SK-N-SH treated with all-trans-retinoic acid at 6 μM for 48 hours (cell line): ENCODE results near the gene MUC2.

Source experiments
- PATZ1 ChIP-seq: fragments of 250-450 bp; sonication (Bioruptor Pico); IDR thresholded peaks from 2 replicates; pipeline ENCODE4 v1.8.0; 2020; ENCODE audit warnings: mild to moderate bottlenecking, moderate library complexity, borderline replicate concordance
- ZNF70 ChIP-seq: fragments of 450-650 bp; formaldehyde crosslinking; IDR thresholded peaks from 2 replicates; pipeline ENCODE4 v1.5.0; 2020; ENCODE audit warnings: mild to moderate bottlenecking, moderate library complexity

GRCh38 chr11:1111545-1112212 lies 37.0 kb downstream of the MUC2 start:
- TF ChIP-seq ZNF70 (CRISPR knock-in tag) = no peak
- TF ChIP-seq PATZ1 = no peak
